MM.1S (cell line): ENCODE results near the gene PEAK1.

ENCODE experiments used
- DNase-seq: peaks from one replicate; pipeline ENCODE4 v3.0.0-alpha.2; 2015
- H2AFZ ChIP-seq: fragments of 300-600 bp; sonication (generic); 2 replicates; pipeline ENCODE4 v1.6.0; 2016; ENCODE audit warnings: antibody characterized with exemption, low read length
- H3F3A ChIP-seq: fragments of 300-600 bp; sonication (generic); 2 replicates; pipeline ENCODE4 v1.6.1; 2016; ENCODE audit warnings: mild to moderate bottlenecking, antibody characterized with exemption, low read length, moderate library complexity, mixed read lengths; ENCODE audit not compliant: insufficient read depth
- H3K27ac ChIP-seq: fragments of 300-600 bp; sonication (generic); 2 replicates; pipeline ENCODE4 v1.5.1; 2016; ENCODE audit warnings: mild to moderate bottlenecking, low read length
- H3K27me3 ChIP-seq: fragments of 300-600 bp; sonication (generic); replicated peaks from 2 replicates; pipeline ENCODE4 v1.6.0; 2016; ENCODE audit warnings: low read length; ENCODE audit not compliant: insufficient read depth
- H3K36me3 ChIP-seq: fragments of 300-600 bp; sonication (generic); replicated peaks from 2 replicates; pipeline ENCODE4 v1.6.1; 2016; ENCODE audit warnings: mild to moderate bottlenecking, low read length, mixed read lengths; ENCODE audit not compliant: insufficient read depth
- H3K4me1 ChIP-seq: fragments of 300-600 bp; sonication (generic); 2 replicates; pipeline ENCODE4 v1.6.1; 2016; ENCODE audit warnings: low read length, mixed read lengths
- H3K4me2 ChIP-seq: fragments of 300-600 bp; sonication (generic); 2 replicates; pipeline ENCODE4 v1.6.0; 2016; ENCODE audit warnings: low read depth, low read length
- H3K4me3 ChIP-seq: fragments of 300-600 bp; sonication (generic); 2 replicates; pipeline ENCODE4 v1.5.1; 2016; ENCODE audit warnings: low read length, mixed read lengths
- H3K79me2 ChIP-seq: fragments of 300-600 bp; sonication (generic); 2 replicates; pipeline ENCODE4 v1.6.1; 2016; ENCODE audit warnings: mixed run types, low read length, mixed read lengths
- H3K9ac ChIP-seq: fragments of 300-600 bp; sonication (generic); 2 replicates; pipeline ENCODE4 v1.6.1; 2016; ENCODE audit warnings: low read length, mixed read lengths
- H3K9me2 ChIP-seq: fragments of 300-600 bp; sonication (generic); replicated peaks from 2 replicates; pipeline ENCODE4 v1.6.1; 2016; ENCODE audit warnings: mild to moderate bottlenecking, low read length, mixed read lengths; ENCODE audit not compliant: insufficient read depth
- H3K9me3 ChIP-seq: fragments of 300-600 bp; sonication (generic); replicated peaks from 2 replicates; pipeline ENCODE4 v1.6.1; 2016; ENCODE audit warnings: mild to moderate bottlenecking, low read length, mixed read lengths; ENCODE audit not compliant: insufficient read depth
- H4K20me1 ChIP-seq: fragments of 300-600 bp; sonication (generic); 2 replicates; pipeline ENCODE4 v1.6.1; 2016; ENCODE audit warnings: mild to moderate bottlenecking, low read length, moderate library complexity, mixed read lengths; ENCODE audit not compliant: insufficient read depth
- CTCF ChIP-seq: fragments of 300-600 bp; sonication (generic); IDR thresholded peaks from 2 replicates; pipeline ENCODE4 v1.5.1; 2016; ENCODE audit warnings: antibody characterized with exemption, low read length, mixed read lengths
- EZH2 ChIP-seq: fragments of 300-600 bp; sonication (generic); optimal IDR thresholded peaks from 2 replicates; pipeline ENCODE3; 2017; ENCODE audit warnings: low read depth, mild to moderate bottlenecking, antibody characterized with exemption, low read length, mixed read lengths
- EZH2phosphoT487 ChIP-seq: fragments of 300-600 bp; sonication (generic); IDR thresholded peaks from 2 replicates; pipeline ENCODE4 v1.6.1; 2018; ENCODE audit warnings: antibody characterized with exemption, low read length

PEAK1 gene, protein sequence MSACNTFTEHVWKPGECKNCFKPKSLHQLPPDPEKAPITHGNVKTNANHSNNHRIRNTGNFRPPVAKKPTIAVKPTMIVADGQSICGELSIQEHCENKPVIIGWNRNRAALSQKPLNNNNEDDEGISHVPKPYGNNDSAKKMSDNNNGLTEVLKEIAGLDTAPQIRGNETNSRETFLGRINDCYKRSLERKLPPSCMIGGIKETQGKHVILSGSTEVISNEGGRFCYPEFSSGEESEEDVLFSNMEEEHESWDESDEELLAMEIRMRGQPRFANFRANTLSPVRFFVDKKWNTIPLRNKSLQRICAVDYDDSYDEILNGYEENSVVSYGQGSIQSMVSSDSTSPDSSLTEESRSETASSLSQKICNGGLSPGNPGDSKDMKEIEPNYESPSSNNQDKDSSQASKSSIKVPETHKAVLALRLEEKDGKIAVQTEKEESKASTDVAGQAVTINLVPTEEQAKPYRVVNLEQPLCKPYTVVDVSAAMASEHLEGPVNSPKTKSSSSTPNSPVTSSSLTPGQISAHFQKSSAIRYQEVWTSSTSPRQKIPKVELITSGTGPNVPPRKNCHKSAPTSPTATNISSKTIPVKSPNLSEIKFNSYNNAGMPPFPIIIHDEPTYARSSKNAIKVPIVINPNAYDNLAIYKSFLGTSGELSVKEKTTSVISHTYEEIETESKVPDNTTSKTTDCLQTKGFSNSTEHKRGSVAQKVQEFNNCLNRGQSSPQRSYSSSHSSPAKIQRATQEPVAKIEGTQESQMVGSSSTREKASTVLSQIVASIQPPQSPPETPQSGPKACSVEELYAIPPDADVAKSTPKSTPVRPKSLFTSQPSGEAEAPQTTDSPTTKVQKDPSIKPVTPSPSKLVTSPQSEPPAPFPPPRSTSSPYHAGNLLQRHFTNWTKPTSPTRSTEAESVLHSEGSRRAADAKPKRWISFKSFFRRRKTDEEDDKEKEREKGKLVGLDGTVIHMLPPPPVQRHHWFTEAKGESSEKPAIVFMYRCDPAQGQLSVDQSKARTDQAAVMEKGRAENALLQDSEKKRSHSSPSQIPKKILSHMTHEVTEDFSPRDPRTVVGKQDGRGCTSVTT (N-terminal part only)

GRCh38 chr15:77419836-77420609, at the start of gene PEAK1:
Gene PEAK1, minus strand, starts transcription at chr15:77420104. Its CDS starts 238,178 bp downstream, at chr15:77181926.
- Histone ChIP-seq H3K9me3 (no peaks in the 10 kb centered on the region), H3K79me2 (peaks cover 85% of the 10 kb centered on the region), H3K9me2 (no peaks in the 10 kb centered on the region), H3K27ac (peak within 1 kb of the TSS; percentile 77), H4K20me1 (0 out of 2 replicates have a peak, but pooled peaks cover 6% of the 10 kb centered on the region), H3K9ac (peak within 1 kb of the TSS; percentile 85), H3K27me3 (no peaks in the 10 kb centered on the region), H3K4me3 (peak within 1 kb of the TSS; percentile 90), H2AFZ (peak within 1 kb of the TSS; percentile 70), H3K4me2 (peak within 1 kb of the TSS; percentile 78), H3K4me1 (peaks cover 17% of the 10 kb centered on the region), H3F3A (no peaks in the 10 kb centered on the region), H3K36me3 (no peaks in the 10 kb centered on the region)
- no peak for TF ChIP-seq EZH2
- TF ChIP-seq EZH2phosphoT487, result no peak
- TF ChIP-seq CTCF, result no peak
- peak; percentile 99 for DNase-seq

DNA sequence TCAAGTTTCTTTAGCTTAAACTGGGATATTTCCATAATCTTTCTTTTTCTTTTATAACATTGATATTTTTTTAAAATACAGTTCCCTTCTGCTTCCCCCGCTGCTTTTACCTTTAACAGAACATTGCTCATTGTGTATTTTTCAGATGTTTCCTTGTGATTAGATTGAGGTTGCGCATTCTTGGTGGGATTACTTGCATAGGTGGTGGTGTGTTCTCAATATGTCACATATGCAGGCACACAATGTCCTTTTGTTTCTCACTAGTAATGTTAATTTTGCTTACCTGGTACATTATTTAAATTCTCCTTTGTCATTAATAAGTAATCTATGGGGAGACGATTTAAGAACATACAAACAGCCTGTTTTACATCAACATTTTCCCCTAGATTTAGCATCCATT, 49.0 kb upstream of the PEAK1 start:
- no peak for DNase-seq
- Histone ChIP-seq H3K36me3 (peaks cover 4% of the 10 kb centered on the region; the same call in 1 of the 2 replicates), H3K4me1 (no peaks in the 10 kb centered on the region), H3K27ac (no peak overlapping the region), H3K9ac (no peak overlapping the region), H3K79me2 (0 out of 2 replicates have a peak, but pooled peaks cover under 1% of the 10 kb centered on the region), H3F3A (no peaks in the 10 kb centered on the region), H4K20me1 (no peaks in the 10 kb centered on the region), H3K9me2 (no peaks in the 10 kb centered on the region), H3K4me3 (no peak overlapping the region), H3K9me3 (no peaks in the 10 kb centered on the region), H2AFZ (no peak overlapping the region), H3K27me3 (no peaks in the 10 kb centered on the region), H3K4me2 (no peak overlapping the region)
- TF ChIP-seq EZH2phosphoT487 (no peak), CTCF (no peak), EZH2 (no peak)

- Histone ChIP-seq H4K20me1 (no peaks in the 10 kb centered on the region), H3K9me3 (no peaks in the 10 kb centered on the region), H3K36me3 (peaks cover 4% of the 10 kb centered on the region), H3K79me2 (peaks cover 7% of the 10 kb centered on the region; the same call in 1 of the 2 replicates), H3F3A (no peaks in the 10 kb centered on the region), H3K9ac (no peak overlapping the region), H3K9me2 (no peaks in the 10 kb centered on the region), H2AFZ (no peak overlapping the region), H3K4me3 (no peak overlapping the region), H3K27ac (no peak overlapping the region), H3K4me2 (no peak overlapping the region), H3K4me1 (no peaks in the 10 kb centered on the region), H3K27me3 (no peaks in the 10 kb centered on the region)
- DNase-seq, result no peak
- TF ChIP-seq EZH2phosphoT487 (no peak), EZH2 (no peak), CTCF (no peak)
Observed at GRCh38 chr15:77466521-77466920, 46.6 kb upstream of the PEAK1 start.
